ENCODE data around the gene MYDGF. TPM values are rescaled to one million over a fixed set of nuclear protein-coding genes. Genes with fewer than 3 reads are reported as not detected.
A peak's percentile ranks its signal among the peaks of the same experiment; 100 is the strongest.

MYDGF gene
- total RNA-seq, 1 donor from 2014 or later: 94.2 TPM

- peak; percentile 50 for ATAC-seq
These were observed 9.9 kb downstream of the MYDGF start for GRCh38 chr19:4660181-4660791.

GRCh38 chr19:4657835-4658234, 12.3 kb downstream of the MYDGF start:
- no peaks in the 10 kb centered on the region for H3K9me3 ChIP-seq
- H3K4me1 ChIP-seq: no peaks in the 10 kb centered on the region
- no peak overlapping the region for H3K4me3 ChIP-seq
- ATAC-seq (no peak), DNase-seq (no peak)
- no peaks in the 10 kb centered on the region for H3K27me3 ChIP-seq
- no peak overlapping the region for H3K27ac ChIP-seq
- peaks cover 78% of the 10 kb centered on the region for H3K36me3 ChIP-seq
- TF ChIP-seq, protein P1, sequence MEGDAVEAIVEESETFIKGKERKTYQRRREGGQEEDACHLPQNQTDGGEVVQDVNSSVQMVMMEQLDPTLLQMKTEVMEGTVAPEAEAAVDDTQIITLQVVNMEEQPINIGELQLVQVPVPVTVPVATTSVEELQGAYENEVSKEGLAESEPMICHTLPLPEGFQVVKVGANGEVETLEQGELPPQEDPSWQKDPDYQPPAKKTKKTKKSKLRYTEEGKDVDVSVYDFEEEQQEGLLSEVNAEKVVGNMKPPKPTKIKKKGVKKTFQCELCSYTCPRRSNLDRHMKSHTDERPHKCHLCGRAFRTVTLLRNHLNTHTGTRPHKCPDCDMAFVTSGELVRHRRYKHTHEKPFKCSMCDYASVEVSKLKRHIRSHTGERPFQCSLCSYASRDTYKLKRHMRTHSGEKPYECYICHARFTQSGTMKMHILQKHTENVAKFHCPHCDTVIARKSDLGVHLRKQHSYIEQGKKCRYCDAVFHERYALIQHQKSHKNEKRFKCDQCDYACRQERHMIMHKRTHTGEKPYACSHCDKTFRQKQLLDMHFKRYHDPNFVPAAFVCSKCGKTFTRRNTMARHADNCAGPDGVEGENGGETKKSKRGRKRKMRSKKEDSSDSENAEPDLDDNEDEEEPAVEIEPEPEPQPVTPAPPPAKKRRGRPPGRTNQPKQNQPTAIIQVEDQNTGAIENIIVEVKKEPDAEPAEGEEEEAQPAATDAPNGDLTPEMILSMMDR (IDR thresholded peaks at IDR 0.05): no peak
- intact Hi-C loops (cut with DNase I): no loop called here

More at GRCh38 chr19:4660181-4660791, 9.9 kb downstream of the MYDGF start:
- H3K9me3 ChIP-seq: no peaks in the 10 kb centered on the region
- DNase-seq: no peak
- peaks cover 82% of the 10 kb centered on the region for H3K36me3 ChIP-seq
- H3K4me3 ChIP-seq: no peak overlapping the region
- intact Hi-C loops (cut with DNase I): no loop called here
- H3K4me1 ChIP-seq: no peaks in the 10 kb centered on the region
- H3K27me3 ChIP-seq: no peaks in the 10 kb centered on the region
- TF ChIP-seq, protein P1 (IDR thresholded peaks at IDR 0.05): peak; percentile 18
- H3K27ac ChIP-seq: no peak overlapping the region

DNA sequence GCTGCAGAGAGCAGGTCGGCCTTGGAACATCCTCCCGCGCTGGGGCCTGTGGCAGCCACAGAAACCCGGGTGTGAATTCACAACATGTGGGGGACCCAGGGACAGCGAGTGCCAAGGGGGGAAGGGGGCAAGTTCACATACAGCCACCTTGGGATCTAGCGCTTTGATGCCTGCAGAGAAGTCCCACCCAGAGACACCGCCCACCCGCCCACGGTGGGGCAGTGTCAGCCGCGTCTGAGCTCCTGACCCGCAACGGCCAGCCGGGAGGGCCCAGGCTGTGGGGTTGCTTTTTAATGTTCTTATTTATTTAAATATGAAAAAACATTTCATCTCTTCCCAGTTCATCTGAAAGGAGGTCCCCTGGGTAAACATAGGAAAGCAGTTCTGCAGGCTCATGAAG, 12.9 kb downstream of the MYDGF start:
- H3K27ac ChIP-seq: no peak overlapping the region
- peaks cover 72% of the 10 kb centered on the region for H3K36me3 ChIP-seq
- H3K4me1 ChIP-seq: no peaks in the 10 kb centered on the region
- H3K9me3 ChIP-seq: no peaks in the 10 kb centered on the region
- H3K27me3 ChIP-seq: no peaks in the 10 kb centered on the region
- TF ChIP-seq, protein P1 (IDR thresholded peaks at IDR 0.05): no peak
- DNase-seq (no peak), ATAC-seq (no peak)
- H3K4me3 ChIP-seq: no peak overlapping the region
- intact Hi-C loops (cut with DNase I): no loop called here

DNA sequence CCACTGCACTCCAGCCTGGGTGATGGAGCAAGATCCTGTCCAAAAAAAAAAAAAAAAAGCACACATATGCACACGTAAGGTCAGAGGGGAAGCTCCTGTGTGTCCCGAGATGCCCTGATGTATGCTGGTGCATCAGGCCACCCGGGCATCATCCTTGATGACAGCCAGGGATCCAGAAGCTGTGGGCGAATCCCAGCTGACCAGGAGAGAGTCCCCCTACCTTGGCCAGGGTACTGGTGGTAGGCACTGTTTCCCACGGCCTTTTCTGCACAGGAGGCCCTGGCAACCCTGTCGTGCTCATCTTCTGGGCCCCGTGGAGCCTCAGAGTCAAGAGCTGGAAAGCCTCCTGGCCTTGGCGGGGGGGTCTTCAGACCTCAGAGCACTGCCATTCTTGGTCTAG, 14.0 kb downstream of the MYDGF start:
- no peak for ATAC-seq
- no peaks in the 10 kb centered on the region for H3K4me1 ChIP-seq
- TF ChIP-seq, protein P1 (IDR thresholded peaks at IDR 0.05): no peak
- H3K4me3 ChIP-seq: no peak overlapping the region
- H3K36me3 ChIP-seq: peaks cover 64% of the 10 kb centered on the region
- intact Hi-C loops (cut with DNase I): no loop called here
- DNase-seq: no peak
- no peaks in the 10 kb centered on the region for H3K27me3 ChIP-seq
- H3K9me3 ChIP-seq: no peaks in the 10 kb centered on the region
- no peak overlapping the region for H3K27ac ChIP-seq

- Histone ChIP-seq H3K27ac (no peak overlapping the region), H3K36me3 (peaks cover 55% of the 10 kb centered on the region), H3K4me3 (no peak overlapping the region), H3K27me3 (no peaks in the 10 kb centered on the region), H3K9me3 (no peaks in the 10 kb centered on the region), H3K4me1 (no peaks in the 10 kb centered on the region)
- intact Hi-C loops (cut with DNase I): no loop called here
- ATAC-seq (no peak), DNase-seq (no peak)
- TF ChIP-seq, protein P1 (IDR thresholded peaks at IDR 0.05): no peak
These were observed 15.4 kb downstream of the MYDGF start for GRCh38 chr19:4654437-4655361.
